Activated gamma-delta T cell treated with Interleukin-2 at 50 U/mL for 16 hours (primary cell): ENCODE data around the gene SBF2.

Experiments
- DNase-seq: peaks from one replicate; pipeline ENCODE4 v3.0.0-alpha.2; 2020

Gene SBF2

GRCh38 chr11:10317151-10317755 lies 23.2 kb upstream of the SBF2 start:
- no peak for DNase-seq

GRCh38 chr11:10315083-10315482 lies 21.1 kb upstream of the SBF2 start:
- DNase-seq: no peak

- DNase-seq: no peak
Measured at GRCh38 chr11:10314199-10315072, 20.4 kb upstream of the SBF2 start.

- DNase-seq: no peak
Measured at GRCh38 chr11:10311802-10312201, 17.8 kb upstream of the SBF2 start.

GRCh38 chr11:10310301-10310841 lies 16.4 kb upstream of the SBF2 start:
- no peak for DNase-seq

GRCh38 chr11:10309163-10310093 lies 15.4 kb upstream of the SBF2 start:
- DNase-seq: no peak

- no peak for DNase-seq
Measured at GRCh38 chr11:10308201-10308954, 14.4 kb upstream of the SBF2 start.

GRCh38 chr11:10307400-10308200 lies 13.6 kb upstream of the SBF2 start:
- peak; percentile 79 for DNase-seq

GRCh38 chr11:10307022-10307399 lies 13.0 kb upstream of the SBF2 start:
- DNase-seq: no peak

- DNase-seq: no peak
Measured at GRCh38 chr11:10305964-10306918, 12.2 kb upstream of the SBF2 start.

- no peak for DNase-seq
Measured at GRCh38 chr11:10305262-10305963, 11.4 kb upstream of the SBF2 start.

- peak; percentile 19 for DNase-seq
Measured at GRCh38 chr11:10304495-10305261, 10.7 kb upstream of the SBF2 start, which contains the start of gene ADM. Gene ADM (plus strand): TSS chr11:10305073. CDS start chr11:10305701, 628 bp downstream.

- peak; percentile 23 for DNase-seq
Measured at GRCh38 chr11:10303558-10304363, 9.7 kb upstream of the SBF2 start.

GRCh38 chr11:10302744-10303557 lies 8.9 kb upstream of the SBF2 start:
- DNase-seq: peak; percentile 65

- no peak for DNase-seq
Measured at GRCh38 chr11:10302359-10302743, 8.3 kb upstream of the SBF2 start.

GRCh38 chr11:10301656-10302358 lies 7.8 kb upstream of the SBF2 start:
- no peak for DNase-seq
